Measurements from ENCODE around the gene IFNA21. TPM values are rescaled to one million over a fixed set of nuclear protein-coding genes. Genes with fewer than 3 reads are reported as not detected.
A peak's percentile ranks its signal among the peaks of the same experiment; 100 is the strongest.

Gene IFNA21
- total RNA-seq, 6 experiments from 2014 or later: not detected

DNA sequence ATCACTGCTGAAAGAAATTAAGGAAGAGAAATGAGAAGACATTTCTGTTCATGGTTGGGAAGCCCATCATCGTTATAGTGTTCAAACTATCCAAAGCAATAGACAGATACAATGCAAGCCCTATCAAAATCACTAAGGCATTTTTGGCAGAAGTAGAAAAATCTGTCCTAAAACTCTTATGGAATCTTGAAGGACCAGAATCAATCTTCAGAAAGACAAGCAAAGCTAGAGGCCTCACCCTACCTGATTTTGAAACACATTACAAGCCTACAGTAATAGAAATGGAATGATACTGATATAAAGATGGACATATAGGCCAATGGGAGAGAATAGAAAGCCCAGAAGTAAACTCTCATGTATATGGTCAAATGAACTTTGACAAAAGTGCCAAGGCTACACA lies 4.9 kb upstream of the IFNA21 start:
- H3K9me3 Mint-ChIP-seq: no peaks in the 10 kb centered on the region
- no peak overlapping the region for H3K4me3 Mint-ChIP-seq
- no peak overlapping the region for H3K27ac Mint-ChIP-seq

DNA sequence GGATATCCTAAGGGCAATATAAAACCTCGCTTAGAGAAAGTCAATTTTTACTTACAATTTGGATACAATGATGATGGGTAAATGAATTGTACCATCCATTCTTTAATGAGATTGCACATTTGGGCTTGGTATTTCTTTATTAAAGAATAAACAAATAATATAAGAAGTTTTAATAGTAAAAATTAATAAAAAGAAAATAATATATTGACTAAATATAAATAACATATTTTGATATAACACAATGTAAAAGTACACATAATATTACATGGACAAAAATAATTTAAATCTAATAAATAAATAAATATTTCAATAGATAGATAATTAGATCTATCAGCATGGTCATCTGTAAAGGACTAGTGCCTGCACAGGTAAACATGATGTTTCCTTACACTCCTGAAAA lies 944 bp downstream of the IFNA21 start:
- DNase-seq: no peak
- Mint-ChIP-seq H3K36me3 (ENCODE audit: low read depth) (no peaks in the 10 kb centered on the region), H3K4me3 (no peak overlapping the region), H3K27me3 (ENCODE audit: insufficient read depth) (peaks cover 5% of the 10 kb centered on the region), H3K27ac (no peak overlapping the region), H3K4me1 (ENCODE audit: low read depth) (no peaks in the 10 kb centered on the region), H3K9me3 (no peaks in the 10 kb centered on the region)
- TF ChIP-seq, protein P1, sequence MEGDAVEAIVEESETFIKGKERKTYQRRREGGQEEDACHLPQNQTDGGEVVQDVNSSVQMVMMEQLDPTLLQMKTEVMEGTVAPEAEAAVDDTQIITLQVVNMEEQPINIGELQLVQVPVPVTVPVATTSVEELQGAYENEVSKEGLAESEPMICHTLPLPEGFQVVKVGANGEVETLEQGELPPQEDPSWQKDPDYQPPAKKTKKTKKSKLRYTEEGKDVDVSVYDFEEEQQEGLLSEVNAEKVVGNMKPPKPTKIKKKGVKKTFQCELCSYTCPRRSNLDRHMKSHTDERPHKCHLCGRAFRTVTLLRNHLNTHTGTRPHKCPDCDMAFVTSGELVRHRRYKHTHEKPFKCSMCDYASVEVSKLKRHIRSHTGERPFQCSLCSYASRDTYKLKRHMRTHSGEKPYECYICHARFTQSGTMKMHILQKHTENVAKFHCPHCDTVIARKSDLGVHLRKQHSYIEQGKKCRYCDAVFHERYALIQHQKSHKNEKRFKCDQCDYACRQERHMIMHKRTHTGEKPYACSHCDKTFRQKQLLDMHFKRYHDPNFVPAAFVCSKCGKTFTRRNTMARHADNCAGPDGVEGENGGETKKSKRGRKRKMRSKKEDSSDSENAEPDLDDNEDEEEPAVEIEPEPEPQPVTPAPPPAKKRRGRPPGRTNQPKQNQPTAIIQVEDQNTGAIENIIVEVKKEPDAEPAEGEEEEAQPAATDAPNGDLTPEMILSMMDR (IDR thresholded peaks at IDR 0.05): no peak

More for the DNA sequence above, 4.9 kb upstream of the IFNA21 start:
- Mint-ChIP-seq H3K4me1 (ENCODE audit: low read depth) (0 out of 2 replicates have a peak, but pooled peaks cover 5% of the 10 kb centered on the region), H3K27me3 (ENCODE audit: insufficient read depth) (peaks cover 6% of the 10 kb centered on the region), H3K36me3 (ENCODE audit: low read depth) (no peaks in the 10 kb centered on the region)
- TF ChIP-seq, protein P1 (IDR thresholded peaks at IDR 0.05): no peak
- DNase-seq: no peak

DNA sequence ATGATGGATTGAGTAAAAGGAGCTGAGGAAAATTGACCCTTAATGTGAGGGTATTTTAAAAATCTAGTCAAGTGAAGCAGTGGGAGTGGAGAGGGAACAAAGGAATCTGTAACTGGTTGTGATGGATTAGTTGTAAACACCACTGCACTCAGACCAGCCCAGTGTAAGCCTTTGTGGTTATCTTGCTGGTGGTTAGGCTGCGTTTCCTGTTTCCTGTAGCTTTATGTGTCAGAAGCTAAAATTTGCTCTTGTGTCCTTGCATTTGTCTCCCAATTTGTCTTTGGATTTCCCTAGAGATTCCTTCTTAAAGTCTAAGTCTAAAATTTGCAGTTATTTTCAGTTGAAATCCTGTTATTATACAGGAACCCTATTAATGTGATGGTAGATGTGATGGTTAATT lies 6.3 kb downstream of the IFNA21 start:
- peaks cover 4% of the 10 kb centered on the region for H3K27me3 Mint-ChIP-seq (ENCODE audit: insufficient read depth)
- peaks cover 3% of the 10 kb centered on the region; the same call in 1 of the 2 replicates for H3K4me1 Mint-ChIP-seq (ENCODE audit: low read depth)
- TF ChIP-seq, protein P1 (IDR thresholded peaks at IDR 0.05): no peak
- H3K4me3 Mint-ChIP-seq: no peak overlapping the region
- DNase-seq: no peak
- no peak overlapping the region for H3K27ac Mint-ChIP-seq
- no peaks in the 10 kb centered on the region for H3K36me3 Mint-ChIP-seq (ENCODE audit: low read depth)
- H3K9me3 Mint-ChIP-seq: no peaks in the 10 kb centered on the region

DNA sequence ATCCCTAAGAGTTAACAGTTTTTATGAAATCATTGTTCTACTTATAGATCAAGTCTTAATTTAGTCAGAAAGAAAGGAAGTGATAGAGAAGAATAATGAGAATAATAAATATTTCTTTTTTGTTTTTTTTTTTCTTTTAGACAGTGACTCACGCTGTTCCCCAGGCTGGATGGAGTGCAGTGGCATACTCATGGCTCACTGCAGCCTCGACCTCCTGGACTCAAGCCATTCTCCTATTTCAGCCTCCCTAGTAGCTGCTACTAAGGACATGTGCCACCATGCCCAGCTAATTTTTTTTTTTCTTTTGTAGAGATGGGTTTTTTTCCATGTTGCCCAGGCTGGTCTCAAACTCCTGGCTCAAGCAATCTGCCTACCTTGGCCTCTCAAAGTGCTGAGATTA lies 11.0 kb downstream of the IFNA21 start:
- DNase-seq: no peak
- H3K36me3 Mint-ChIP-seq (ENCODE audit: low read depth): no peaks in the 10 kb centered on the region
- H3K4me3 Mint-ChIP-seq: peak overlapping the region; percentile 48; the same call in 1 of the 2 replicates
- no peak overlapping the region for H3K27ac Mint-ChIP-seq
- peaks cover 10% of the 10 kb centered on the region; the same call in 1 of the 2 replicates for H3K4me1 Mint-ChIP-seq (ENCODE audit: low read depth)
- TF ChIP-seq, protein P1 (IDR thresholded peaks at IDR 0.05): no peak
- H3K27me3 Mint-ChIP-seq (ENCODE audit: insufficient read depth): no peaks in the 10 kb centered on the region; the same call in 1 of the 2 replicates
- H3K9me3 Mint-ChIP-seq: no peaks in the 10 kb centered on the region

DNA sequence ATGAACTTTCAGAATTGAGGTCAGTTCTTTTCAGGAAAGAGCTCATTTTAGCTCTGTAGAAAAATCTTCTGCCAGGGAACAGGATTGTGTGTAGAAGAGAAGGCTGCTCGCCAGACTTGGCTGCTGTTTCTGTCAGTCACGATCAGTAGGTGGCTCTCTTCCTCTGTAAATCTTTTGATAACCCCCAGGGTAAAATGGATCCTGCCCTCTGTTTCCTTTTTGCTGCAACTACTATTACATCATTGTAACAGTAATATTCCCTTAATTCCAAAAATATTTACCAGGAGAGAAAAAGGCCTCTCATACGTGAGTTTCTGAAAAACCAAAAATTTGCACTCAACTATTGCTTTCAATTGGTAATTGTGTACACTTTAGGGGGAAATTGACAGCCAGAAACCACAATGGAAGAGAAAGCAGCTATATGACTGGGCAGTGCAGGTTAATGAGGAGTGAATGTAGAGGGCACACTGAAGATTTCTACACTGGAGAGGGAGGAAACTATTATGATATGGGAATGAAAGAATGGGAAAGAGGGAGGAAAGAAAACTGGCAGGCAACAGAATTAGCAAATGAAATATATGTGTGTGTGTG lies 12.3 kb downstream of the IFNA21 start:
- H3K27ac Mint-ChIP-seq: no peak overlapping the region

More for the DNA sequence above, 12.3 kb downstream of the IFNA21 start:
- Mint-ChIP-seq H3K4me1 (ENCODE audit: low read depth) (peaks cover 10% of the 10 kb centered on the region; the same call in 1 of the 2 replicates), H3K27me3 (ENCODE audit: insufficient read depth) (peaks cover 4% of the 10 kb centered on the region), H3K4me3 (no peak overlapping the region), H3K36me3 (ENCODE audit: low read depth) (no peaks in the 10 kb centered on the region), H3K9me3 (no peaks in the 10 kb centered on the region)
- DNase-seq: no peak
- TF ChIP-seq, protein P1 (IDR thresholded peaks at IDR 0.05): peak; percentile 28; the same call in 1 of the 2 replicates

All from HFFc6 (cell line).